Measurements from ENCODE around the gene ACMSD.
"Not testable (repeated sequence)": the region's sequence is repeated elsewhere in the genome, so short reads cannot be mapped to it uniquely, and the experiment has no call there.

The ACMSD gene

GRCh38 chr2:134838143-134838620 is at the start of gene ACMSD:
Gene ACMSD (plus strand): TSS chr2:134838616. CDS start chr2:134838683, 67 bp downstream.
- no peak for DNase-seq

- DNase-seq: no peak
These were observed 47.9 kb upstream of the ACMSD start for GRCh38 chr2:134790487-134790886.

GRCh38 chr2:134791616-134792015 is 46.8 kb upstream of the ACMSD start:
- DNase-seq: no peak

GRCh38 chr2:134792186-134792585 is 46.2 kb upstream of the ACMSD start:
- DNase-seq: no peak

- DNase-seq: no peak
These were observed 42.7 kb upstream of the ACMSD start for GRCh38 chr2:134795765-134796164.

GRCh38 chr2:134796373-134796772 is 42.0 kb upstream of the ACMSD start:
- DNase-seq: no peak

- DNase-seq: no peak
These were observed 38.5 kb upstream of the ACMSD start for GRCh38 chr2:134799936-134800335.

- no peak for DNase-seq
These were observed 38.1 kb upstream of the ACMSD start for GRCh38 chr2:134800341-134800740.

- DNase-seq: not testable (repeated sequence)
These were observed 34.6 kb upstream of the ACMSD start for GRCh38 chr2:134803609-134804405.

GRCh38 chr2:134815741-134816140 is 22.7 kb upstream of the ACMSD start:
- no peak for DNase-seq

GRCh38 chr2:134818321-134818720 is 20.1 kb upstream of the ACMSD start:
- DNase-seq: no peak

- no peak for DNase-seq
These were observed 19.1 kb upstream of the ACMSD start for GRCh38 chr2:134819334-134819733.

- DNase-seq: no peak
These were observed 15.0 kb upstream of the ACMSD start for GRCh38 chr2:134823431-134823830.

GRCh38 chr2:134823832-134824231 is 14.6 kb upstream of the ACMSD start:
- no peak for DNase-seq

- DNase-seq: not testable (repeated sequence)
These were observed 12.7 kb upstream of the ACMSD start for GRCh38 chr2:134825716-134826115.

GRCh38 chr2:134835471-134835870 is 2.9 kb upstream of the ACMSD start:
- DNase-seq: no peak

- DNase-seq: no peak
These were observed 1.4 kb upstream of the ACMSD start for GRCh38 chr2:134836986-134837385.

- no peak for DNase-seq
These were observed 1.2 kb downstream of the ACMSD start for GRCh38 chr2:134839649-134840048.

- DNase-seq: no peak
These were observed 4.6 kb downstream of the ACMSD start for GRCh38 chr2:134842930-134843490.

GRCh38 chr2:134843968-134844367 is 5.6 kb downstream of the ACMSD start:
- DNase-seq: no peak

GRCh38 chr2:134845028-134845427 is 6.6 kb downstream of the ACMSD start:
- DNase-seq: no peak

- DNase-seq: no peak
These were observed 7.3 kb downstream of the ACMSD start for GRCh38 chr2:134845719-134846118.

- no peak for DNase-seq
These were observed 7.8 kb downstream of the ACMSD start for GRCh38 chr2:134846213-134846612.

GRCh38 chr2:134847582-134847981 is 9.2 kb downstream of the ACMSD start:
- not testable (repeated sequence) for DNase-seq

- no peak for DNase-seq
These were observed 14.1 kb downstream of the ACMSD start for GRCh38 chr2:134852518-134852917.

Measured in RPMI8226 (cell line).